ENCODE measurements around the gene CETP.
"Not testable (repeated sequence)": the region's sequence is repeated elsewhere in the genome, so short reads cannot be mapped to it uniquely, and the experiment has no call there.

CETP gene

DNA sequence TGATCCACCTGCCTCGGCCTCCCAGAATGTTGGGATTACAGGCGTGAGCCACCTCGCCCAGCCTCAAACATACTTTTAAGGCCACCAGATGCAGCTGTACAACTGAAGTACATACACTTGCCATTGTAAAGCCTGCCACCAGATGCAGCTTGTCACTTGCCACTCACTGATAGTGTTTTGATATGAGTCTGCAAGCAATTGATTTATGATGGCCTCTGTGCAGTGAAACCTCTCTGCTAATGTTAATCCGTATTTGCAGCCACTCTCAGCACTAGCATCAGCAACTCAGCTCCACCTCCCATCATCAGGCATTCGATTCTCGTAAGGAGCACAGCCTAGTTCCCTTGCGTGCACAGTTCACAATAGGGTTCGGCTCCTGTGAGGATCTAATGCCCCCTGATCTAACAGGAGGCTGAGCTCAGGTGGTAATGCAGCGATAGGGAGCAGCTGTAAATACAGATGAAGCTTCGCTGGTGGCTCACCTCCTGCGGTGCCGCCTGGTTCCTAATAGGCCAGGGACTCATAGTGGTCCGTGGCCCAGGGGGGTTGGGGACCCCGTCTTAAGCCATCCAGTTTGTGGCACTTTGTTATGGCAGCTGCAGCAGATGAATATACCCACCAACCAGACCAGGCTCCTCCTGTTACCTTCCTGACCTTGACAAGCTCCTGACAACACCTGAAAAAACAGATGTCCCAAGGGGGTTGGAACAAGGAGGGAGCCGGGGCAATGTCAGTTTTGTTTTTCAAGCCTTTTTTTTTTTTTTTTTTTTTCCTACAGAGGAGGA lies 31.1 kb upstream of the CETP start:
- H3K4me3 ChIP-seq (ENCODE audit: low read length), result no peak overlapping the region
- H3K9me3 ChIP-seq (ENCODE audit: control insufficient read depth, low read length), result no peaks in the 10 kb centered on the region
- H3K36me3 ChIP-seq (ENCODE audit: control insufficient read depth, insufficient read depth, low read length), result no peaks in the 10 kb centered on the region
- H3K9ac ChIP-seq (ENCODE audit: low read length), result peak overlapping the region; percentile 99
- H3K27me3 ChIP-seq (ENCODE audit: control insufficient read depth, insufficient read depth, low read length), result no peaks in the 10 kb centered on the region
- H3K4me1 ChIP-seq (ENCODE audit: control insufficient read depth, insufficient read depth, low read length), result peaks cover 7% of the 10 kb centered on the region

DNA sequence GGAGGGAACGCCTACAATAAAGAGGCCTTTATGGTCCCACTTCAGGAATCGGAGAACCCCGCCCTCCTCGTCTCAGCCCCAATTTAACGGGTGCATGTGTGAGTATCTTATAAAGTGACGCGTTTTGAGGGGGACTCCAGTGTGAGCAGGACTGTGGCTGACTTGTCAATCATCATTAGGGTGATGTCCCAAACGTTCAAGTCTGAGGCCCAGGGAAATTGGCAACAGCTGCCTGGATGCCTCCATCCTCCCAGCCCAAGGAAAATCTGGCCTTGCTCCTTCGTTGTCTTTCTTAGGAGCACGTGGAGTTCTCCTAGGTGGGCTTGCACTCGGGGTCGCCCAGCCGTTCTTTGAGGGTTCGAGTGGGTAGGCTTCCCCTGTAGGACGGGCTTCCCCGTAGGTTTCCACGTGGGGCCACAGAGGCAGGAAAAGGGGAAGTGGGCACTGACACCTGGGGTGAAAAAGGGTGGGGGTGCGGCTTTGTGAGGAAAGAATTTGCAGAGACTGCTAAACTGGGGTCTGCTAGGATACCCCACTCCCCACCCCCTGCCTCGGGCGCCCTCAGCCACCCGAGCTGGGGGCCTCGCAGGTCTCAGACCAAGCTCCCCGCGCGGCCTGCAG lies 30.4 kb upstream of the CETP start:
- H3K9ac ChIP-seq (ENCODE audit: low read length), result peak overlapping the region; percentile 99
- peaks cover 7% of the 10 kb centered on the region for H3K4me1 ChIP-seq (ENCODE audit: control insufficient read depth, insufficient read depth, low read length)
- H3K9me3 ChIP-seq (ENCODE audit: control insufficient read depth, low read length), result no peaks in the 10 kb centered on the region
- no peaks in the 10 kb centered on the region for H3K36me3 ChIP-seq (ENCODE audit: control insufficient read depth, insufficient read depth, low read length)
- H3K4me3 ChIP-seq (ENCODE audit: low read length), result peak overlapping the region; percentile 35
- H3K27me3 ChIP-seq (ENCODE audit: control insufficient read depth, insufficient read depth, low read length), result no peaks in the 10 kb centered on the region

DNA sequence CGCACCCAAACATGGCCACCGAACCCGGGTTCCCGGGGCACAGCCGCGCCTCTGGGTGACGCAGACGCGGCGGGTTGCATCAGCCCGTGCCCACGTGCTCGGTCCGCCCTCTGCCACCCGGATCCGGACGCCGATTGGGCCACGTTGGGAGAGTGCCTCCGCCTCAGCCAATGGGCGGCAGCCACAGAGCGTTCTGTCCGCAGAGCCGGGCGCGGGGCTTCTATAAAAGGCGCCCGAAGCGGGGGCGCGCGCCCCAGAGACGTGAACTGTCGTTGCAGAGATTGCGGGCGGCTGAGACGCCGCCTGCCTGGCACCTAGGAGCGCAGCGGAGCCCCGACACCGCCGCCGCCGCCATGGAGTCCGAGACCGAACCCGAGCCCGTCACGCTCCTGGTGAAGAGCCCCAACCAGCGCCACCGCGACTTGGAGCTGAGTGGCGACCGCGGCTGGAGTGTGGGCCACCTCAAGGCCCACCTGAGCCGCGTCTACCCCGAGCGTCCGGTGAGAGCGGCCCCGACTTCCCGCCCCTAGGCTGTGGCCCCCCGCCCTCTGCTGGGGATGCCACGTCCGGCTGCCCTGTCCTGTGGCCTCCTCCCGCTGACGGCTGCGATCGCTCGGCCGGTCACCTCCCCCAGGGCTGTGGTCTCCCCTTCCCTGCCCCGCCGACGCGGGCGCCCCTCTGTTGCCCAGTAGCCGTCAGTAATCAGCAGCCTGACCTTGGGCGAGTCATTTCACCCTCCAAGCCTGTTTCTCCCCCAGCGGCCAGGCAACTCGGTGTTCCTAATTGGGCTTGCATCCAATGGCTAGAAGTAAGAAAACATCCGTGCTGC lies 29.6 kb upstream of the CETP start, which contains the start of gene HERPUD1:
Gene HERPUD1, plus strand, starts transcription at position 251 of the 829 bp plus-strand sequence. Its CDS starts 103 bp downstream, at position 354.
- Histone ChIP-seq H3K27me3 (ENCODE audit: control insufficient read depth, insufficient read depth, low read length) (no peaks in the 10 kb centered on the region), H3K4me1 (ENCODE audit: control insufficient read depth, insufficient read depth, low read length) (peaks cover 11% of the 10 kb centered on the region), H3K36me3 (ENCODE audit: control insufficient read depth, insufficient read depth, low read length) (no peaks in the 10 kb centered on the region), H3K9me3 (ENCODE audit: control insufficient read depth, low read length) (no peaks in the 10 kb centered on the region), H3K9ac (ENCODE audit: low read length) (peak within 1 kb of the TSS; percentile 99), H3K4me3 (ENCODE audit: low read length) (peak within 1 kb of the TSS; percentile 96)

DNA sequence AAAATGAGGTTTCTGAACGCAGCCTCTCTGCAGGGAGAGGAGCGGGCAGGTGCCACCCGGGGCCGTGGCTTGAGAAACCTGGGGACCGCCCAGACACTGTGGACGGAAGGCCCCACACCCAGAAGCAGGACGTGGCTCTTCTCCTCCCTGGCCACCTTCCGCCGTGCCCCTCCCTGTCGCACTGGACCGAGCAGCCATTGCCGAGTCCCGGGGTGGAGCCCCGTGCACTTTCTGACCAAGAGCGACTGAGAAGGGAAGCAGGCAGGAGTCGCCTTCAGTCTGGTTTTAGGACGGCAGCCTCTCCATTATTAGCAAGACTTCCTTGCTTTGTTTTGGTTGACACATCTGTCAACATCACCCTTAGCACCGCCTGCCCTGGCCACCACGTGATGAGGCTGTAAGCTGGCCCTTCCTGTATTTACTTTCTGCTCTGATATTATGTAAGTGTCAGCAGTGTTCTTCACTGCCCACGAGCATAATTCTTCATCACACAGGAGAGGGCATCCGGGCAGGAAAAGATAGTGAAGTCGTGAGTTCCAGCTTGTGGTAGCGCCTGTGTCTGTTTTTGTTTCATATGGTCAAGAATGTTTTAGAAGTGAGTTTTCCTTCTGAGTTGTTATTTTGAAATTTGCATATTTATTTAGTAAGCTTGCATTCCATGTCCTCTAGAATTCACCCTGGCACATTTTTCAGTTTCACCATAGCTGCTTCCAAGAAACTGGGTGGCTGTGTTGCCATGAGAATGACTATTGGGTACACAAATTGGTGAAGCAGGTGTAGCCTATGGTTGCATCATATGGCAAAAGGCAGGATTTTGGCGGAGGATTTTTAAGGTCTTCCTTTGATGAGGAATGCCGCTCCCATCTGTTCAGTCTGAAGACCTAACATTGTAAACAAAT lies 28.8 kb upstream of the CETP start:
- H3K4me3 ChIP-seq (ENCODE audit: low read length), result peak overlapping the region; percentile 96
- no peaks in the 10 kb centered on the region for H3K9me3 ChIP-seq (ENCODE audit: control insufficient read depth, low read length)
- H3K9ac ChIP-seq (ENCODE audit: low read length), result peak overlapping the region; percentile 99
- peaks cover 17% of the 10 kb centered on the region for H3K4me1 ChIP-seq (ENCODE audit: control insufficient read depth, insufficient read depth, low read length)
- H3K36me3 ChIP-seq (ENCODE audit: control insufficient read depth, insufficient read depth, low read length), result no peaks in the 10 kb centered on the region
- H3K27me3 ChIP-seq (ENCODE audit: control insufficient read depth, insufficient read depth, low read length), result no peaks in the 10 kb centered on the region

DNA sequence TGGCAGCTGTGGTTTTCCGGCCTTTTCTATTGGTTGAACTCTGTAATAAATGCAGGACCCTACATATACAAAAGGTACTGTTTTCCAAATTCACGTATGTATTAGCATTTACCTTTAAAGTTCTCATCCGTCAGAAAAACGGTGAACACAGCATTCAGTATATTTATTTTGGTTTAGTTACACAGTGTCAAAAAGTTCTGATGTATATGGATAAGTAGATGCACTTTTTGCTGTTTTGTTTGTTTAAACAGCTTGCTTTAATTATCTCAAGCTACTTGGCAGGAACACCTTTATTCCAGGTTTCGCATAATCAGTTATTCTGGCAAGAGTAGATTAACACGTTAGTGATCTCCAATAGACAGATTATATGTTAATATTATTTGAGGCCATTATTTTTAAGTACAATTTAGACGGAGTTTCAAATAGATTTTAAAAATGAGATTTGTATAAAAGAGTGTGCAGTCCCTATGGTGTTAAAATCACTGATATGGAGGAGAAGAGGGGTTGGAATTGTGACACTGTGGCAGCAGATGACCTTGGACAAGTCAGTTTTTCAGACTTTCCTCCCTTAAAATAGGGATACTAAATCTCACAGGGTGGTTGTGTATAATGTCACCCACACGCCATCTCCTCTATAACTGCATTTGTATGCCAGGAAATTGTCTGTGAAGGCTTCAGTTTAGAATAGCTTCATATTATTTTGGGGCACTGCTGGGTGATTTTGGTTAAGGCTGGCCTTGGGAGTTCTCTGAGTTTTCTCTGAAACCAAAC lies 27.7 kb upstream of the CETP start:
- peaks cover 24% of the 10 kb centered on the region for H3K4me1 ChIP-seq (ENCODE audit: control insufficient read depth, insufficient read depth, low read length)
- no peaks in the 10 kb centered on the region for H3K9me3 ChIP-seq (ENCODE audit: control insufficient read depth, low read length)
- peak overlapping the region; percentile 99 for H3K9ac ChIP-seq (ENCODE audit: low read length)
- no peaks in the 10 kb centered on the region for H3K27me3 ChIP-seq (ENCODE audit: control insufficient read depth, insufficient read depth, low read length)
- H3K36me3 ChIP-seq (ENCODE audit: control insufficient read depth, insufficient read depth, low read length), result peaks cover 6% of the 10 kb centered on the region
- H3K4me3 ChIP-seq (ENCODE audit: low read length), result peak overlapping the region; percentile 96

DNA sequence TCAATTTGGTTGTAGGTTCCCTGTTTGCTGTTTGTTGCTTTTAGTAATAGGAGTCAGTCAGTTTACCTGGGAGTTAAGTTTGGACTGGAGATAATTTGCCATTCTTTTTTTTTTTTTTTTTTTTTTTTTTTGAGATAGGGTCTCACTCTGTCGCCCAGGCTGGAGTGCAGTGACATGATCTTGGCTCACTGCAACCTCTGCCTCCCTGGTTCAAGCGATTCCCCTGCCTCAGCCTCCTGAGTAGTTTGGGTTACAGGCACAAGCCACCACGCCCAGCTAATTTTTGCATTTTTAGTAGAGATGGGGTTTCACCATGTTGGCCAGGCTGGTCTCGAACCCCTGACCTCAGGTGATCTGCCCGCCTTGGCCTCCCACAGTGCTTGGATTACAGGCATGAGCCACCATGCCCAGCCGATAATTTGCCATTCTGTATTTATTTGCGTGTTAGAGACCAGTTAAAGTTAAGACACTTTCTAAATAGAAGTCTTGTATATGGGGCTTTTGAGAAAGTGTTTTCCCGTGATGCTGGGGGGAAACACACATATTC lies 27.1 kb upstream of the CETP start:
- not testable (repeated sequence) for H3K9me3 ChIP-seq (ENCODE audit: control insufficient read depth, low read length); H3K4me3 ChIP-seq (ENCODE audit: low read length); H3K36me3 ChIP-seq (ENCODE audit: control insufficient read depth, insufficient read depth, low read length); H3K27me3 ChIP-seq (ENCODE audit: control insufficient read depth, insufficient read depth, low read length)
- peak overlapping the region; percentile 99 for H3K9ac ChIP-seq (ENCODE audit: low read length)
- peaks cover 27% of the 10 kb centered on the region for H3K4me1 ChIP-seq (ENCODE audit: control insufficient read depth, insufficient read depth, low read length)

DNA sequence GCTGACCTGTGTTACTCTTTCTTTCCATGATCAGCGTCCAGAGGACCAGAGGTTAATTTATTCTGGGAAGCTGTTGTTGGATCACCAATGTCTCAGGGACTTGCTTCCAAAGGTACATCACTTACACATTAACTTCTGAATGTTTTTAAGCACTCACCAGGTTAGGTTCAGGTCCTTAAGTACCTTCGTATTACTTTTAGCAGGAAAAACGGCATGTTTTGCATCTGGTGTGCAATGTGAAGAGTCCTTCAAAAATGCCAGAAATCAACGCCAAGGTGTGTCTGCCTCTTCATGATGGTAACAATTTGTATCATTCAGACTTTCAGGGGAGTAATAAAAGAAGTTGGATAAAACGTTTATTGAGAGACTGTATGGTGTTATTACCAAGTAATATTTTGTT lies 26.5 kb upstream of the CETP start:
- Histone ChIP-seq H3K9me3 (ENCODE audit: control insufficient read depth, low read length) (no peaks in the 10 kb centered on the region), H3K27me3 (ENCODE audit: control insufficient read depth, insufficient read depth, low read length) (no peaks in the 10 kb centered on the region), H3K4me3 (ENCODE audit: low read length) (no peak overlapping the region), H3K9ac (ENCODE audit: low read length) (no peak overlapping the region), H3K4me1 (ENCODE audit: control insufficient read depth, insufficient read depth, low read length) (peaks cover 27% of the 10 kb centered on the region), H3K36me3 (ENCODE audit: control insufficient read depth, insufficient read depth, low read length) (peaks cover 12% of the 10 kb centered on the region)

DNA sequence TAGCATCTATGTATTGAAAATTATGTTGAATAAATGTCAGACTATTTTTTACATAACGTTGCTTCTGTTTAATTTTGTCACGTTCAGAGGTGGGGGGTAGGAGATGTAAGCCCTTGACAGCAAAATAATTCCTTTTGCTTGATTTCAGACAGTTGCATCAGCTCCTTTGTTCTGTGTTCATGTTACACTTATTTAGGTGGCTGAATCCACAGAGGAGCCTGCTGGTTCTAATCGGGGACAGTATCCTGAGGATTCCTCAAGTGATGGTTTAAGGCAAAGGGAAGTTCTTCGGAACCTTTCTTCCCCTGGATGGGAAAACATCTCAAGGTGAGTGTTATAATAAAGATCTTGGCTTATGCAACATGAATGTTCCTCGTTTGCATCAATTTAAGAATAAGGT lies 25.3 kb upstream of the CETP start:
- Histone ChIP-seq H3K9me3 (ENCODE audit: control insufficient read depth, low read length) (no peaks in the 10 kb centered on the region), H3K4me1 (ENCODE audit: control insufficient read depth, insufficient read depth, low read length) (peaks cover 21% of the 10 kb centered on the region), H3K9ac (ENCODE audit: low read length) (no peak overlapping the region), H3K27me3 (ENCODE audit: control insufficient read depth, insufficient read depth, low read length) (no peaks in the 10 kb centered on the region), H3K36me3 (ENCODE audit: control insufficient read depth, insufficient read depth, low read length) (peaks cover 20% of the 10 kb centered on the region), H3K4me3 (ENCODE audit: low read length) (no peak overlapping the region)

DNA sequence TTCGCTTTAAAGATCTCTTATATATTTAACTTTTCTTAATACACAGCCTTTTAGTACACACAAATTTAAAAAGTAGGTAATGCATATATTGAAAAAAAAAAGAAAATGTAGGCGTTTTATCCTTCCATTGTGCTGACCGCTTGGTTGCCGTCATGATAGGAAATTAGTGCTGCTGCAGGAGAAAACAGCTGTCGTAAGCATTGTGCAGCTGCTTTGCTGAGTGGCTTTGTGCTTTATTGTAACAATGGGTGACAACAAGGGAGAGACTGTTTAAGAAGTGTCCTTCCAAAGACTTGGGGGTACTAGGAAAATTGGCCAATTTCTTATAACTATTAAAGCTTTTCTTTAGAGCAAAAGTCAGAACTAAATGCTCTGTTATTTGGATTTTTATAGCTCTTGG lies 24.8 kb upstream of the CETP start:
- Histone ChIP-seq H3K4me3 (ENCODE audit: low read length) (no peak overlapping the region), H3K9ac (ENCODE audit: low read length) (no peak overlapping the region), H3K9me3 (ENCODE audit: control insufficient read depth, low read length) (no peaks in the 10 kb centered on the region), H3K36me3 (ENCODE audit: control insufficient read depth, insufficient read depth, low read length) (peaks cover 23% of the 10 kb centered on the region), H3K4me1 (ENCODE audit: control insufficient read depth, insufficient read depth, low read length) (peaks cover 20% of the 10 kb centered on the region), H3K27me3 (ENCODE audit: control insufficient read depth, insufficient read depth, low read length) (no peaks in the 10 kb centered on the region)

DNA sequence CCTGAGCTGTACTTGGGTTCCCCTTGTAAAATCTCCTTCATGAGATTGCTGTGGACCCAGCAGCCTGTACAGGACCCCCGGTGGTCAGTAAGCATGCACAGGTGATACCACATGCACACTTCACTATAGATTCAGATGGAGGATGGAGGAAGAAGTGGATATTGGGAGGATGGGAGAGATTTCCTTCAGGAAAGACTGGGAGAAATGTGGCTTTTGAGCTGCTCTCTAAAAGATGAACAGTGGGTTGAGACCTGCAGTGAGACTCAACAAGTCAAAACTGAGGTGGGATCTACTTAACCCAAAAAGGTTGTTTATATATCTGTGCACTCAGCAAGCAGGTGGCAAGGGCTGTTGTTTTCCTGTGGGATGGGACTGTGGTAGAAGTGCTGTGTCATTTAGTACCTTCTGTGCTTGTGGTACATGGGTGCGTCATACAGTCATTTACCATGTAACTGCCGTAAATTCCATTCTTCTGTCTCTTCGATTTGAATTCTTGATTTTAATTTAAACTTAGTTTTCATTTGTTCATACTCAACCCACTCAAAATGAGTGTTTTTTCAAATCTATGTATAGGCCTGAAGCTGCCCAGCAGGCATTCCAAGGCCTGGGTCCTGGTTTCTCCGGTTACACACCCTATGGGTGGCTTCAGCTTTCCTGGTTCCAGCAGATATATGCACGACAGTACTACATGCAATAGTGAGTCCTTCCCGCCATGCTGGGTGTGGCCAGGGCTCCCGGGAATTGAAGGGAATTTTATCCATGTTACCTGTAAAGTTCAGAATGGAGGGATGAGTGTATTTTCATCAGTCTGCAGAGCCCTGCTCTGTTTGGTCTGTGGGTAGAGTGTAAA lies 22.9 kb upstream of the CETP start:
- Histone ChIP-seq H3K4me1 (ENCODE audit: control insufficient read depth, insufficient read depth, low read length) (peaks cover 20% of the 10 kb centered on the region), H3K9ac (ENCODE audit: low read length) (no peak overlapping the region)

More for the DNA sequence above, 22.9 kb upstream of the CETP start:
- Histone ChIP-seq H3K36me3 (ENCODE audit: control insufficient read depth, insufficient read depth, low read length) (peaks cover 41% of the 10 kb centered on the region), H3K27me3 (ENCODE audit: control insufficient read depth, insufficient read depth, low read length) (no peaks in the 10 kb centered on the region), H3K9me3 (ENCODE audit: control insufficient read depth, low read length) (no peaks in the 10 kb centered on the region), H3K4me3 (ENCODE audit: low read length) (no peak overlapping the region)
